Activated CD4-positive, alpha-beta T cell treated with anti-CD3 and anti-CD28 coated beads, Interleukin-2, amount 10 ng/mL, durations not matched to agents 7 days and 5 days (primary cell): ENCODE data around the gene TSTD1. TPM values are rescaled to one million over a fixed set of nuclear protein-coding genes. Genes with fewer than 3 reads are reported as not detected.

Experiments used
- CTCF ChIA-PET: fragments of 350-600 bp; sonication (Branson Sonifier 250); formaldehyde crosslinking; loops from one replicate; lab custom pipeline; 2021; ENCODE audit warnings: antibody characterized with exemption; lab: Charles Lee
- POLR2A ChIA-PET: fragments of 350-600 bp; sonication (Branson Sonifier 250); formaldehyde crosslinking; loops from one replicate; lab custom pipeline; 2021; ENCODE audit warnings: antibody characterized with exemption; lab: Charles Lee
- DNase-seq: peaks from one replicate; pipeline ENCODE4 v3.0.0-alpha.2; 2020
- H3K27ac Mint-ChIP-seq: one replicate; pipeline ENCODE4 v1.8.0; 2021; ENCODE audit warnings: mild to moderate bottlenecking, moderate library complexity, mixed read lengths
- H3K27me3 Mint-ChIP-seq: one replicate; pipeline ENCODE4 v1.8.0; 2021; ENCODE audit warnings: mixed read lengths
- H3K36me3 Mint-ChIP-seq: one replicate; pipeline ENCODE4 v1.8.0; 2021; ENCODE audit warnings: low read depth, mixed read lengths
- H3K4me1 Mint-ChIP-seq: one replicate; pipeline ENCODE4 v1.8.0; 2021; ENCODE audit warnings: mixed read lengths
- H3K4me3 Mint-ChIP-seq: one replicate; pipeline ENCODE4 v1.8.0; 2021; ENCODE audit warnings: mild to moderate bottlenecking, moderate library complexity, mixed read lengths
- H3K9me3 Mint-ChIP-seq: one replicate; pipeline ENCODE4 v1.8.0; 2021; ENCODE audit warnings: mixed read lengths
- total RNA-seq, 2 experiments: library from RNA; stranded (reverse); gene quantifications; one replicate each; pipeline ENCODE4 v1.2.3, GENCODE V29; 2021

TSTD1 gene
- total RNA-seq, 2 experiments from 2014 or later = 33.5 to 43.6 TPM

- Mint-ChIP-seq H3K4me3 (peak overlapping the region; percentile 79), H3K9me3 (no peaks in the 10 kb centered on the region), H3K4me1 (peaks cover 45% of the 10 kb centered on the region), H3K27me3 (no peaks in the 10 kb centered on the region), H3K36me3 (peaks cover 66% of the 10 kb centered on the region), H3K27ac (peak overlapping the region; percentile 97)
- POLR2A ChIA-PET = interaction anchor here (0.8 to 2.0 kb wide), 4 partner anchors 15 to 269 kb away, joined by 3 to 8 read pairs (median 4); partner anchors contain the start of gene F11R
- CTCF ChIA-PET = interaction anchor here (0.9 to 4.9 kb wide), 10 partner anchors 8 to 109 kb away, joined by 3 to 50 read pairs (median 4); partner anchors contain the start of genes ARHGAP30, F11R, KLHDC9 and TSTD1
- DNase-seq = no peak
These were observed 8.0 kb upstream of the TSTD1 start for GRCh38 chr1:161046605-161047228.

GRCh38 chr1:161045736-161046604 is 7.2 kb upstream of the TSTD1 start, which contains the start of gene USF1:
Gene USF1, minus strand, starts transcription at chr1:161045977. Its CDS starts 2,702 bp downstream, at chr1:161043275.
- H3K36me3 Mint-ChIP-seq = peaks cover 70% of the 10 kb centered on the region
- POLR2A ChIA-PET = interaction anchor here (1.0 to 2.0 kb wide), 6 partner anchors 15 to 269 kb away, joined by 3 to 8 read pairs (median 4); partner anchors contain the start of genes ARHGAP30, F11R, NIT1 and PFDN2
- CTCF ChIA-PET = interaction anchor here (0.6 to 4.9 kb wide), 19 partner anchors 8 to 191 kb away, joined by 3 to 50 read pairs (median 3); partner anchors contain the start of genes ARHGAP30, F11R, KLHDC9 and TSTD1
- no peaks in the 10 kb centered on the region for H3K9me3 Mint-ChIP-seq
- DNase-seq = peak; percentile 95
- peak within 1 kb of the TSS; percentile 79 for H3K4me3 Mint-ChIP-seq
- H3K27me3 Mint-ChIP-seq = no peaks in the 10 kb centered on the region
- peak within 1 kb of the TSS; percentile 97 for H3K27ac Mint-ChIP-seq
- peaks cover 49% of the 10 kb centered on the region for H3K4me1 Mint-ChIP-seq

- no peaks in the 10 kb centered on the region for H3K27me3 Mint-ChIP-seq
- H3K27ac Mint-ChIP-seq = peak overlapping the region; percentile 97
- H3K4me3 Mint-ChIP-seq = peak overlapping the region; percentile 79
- H3K4me1 Mint-ChIP-seq = peaks cover 51% of the 10 kb centered on the region
- DNase-seq = peak; percentile 78
- no peaks in the 10 kb centered on the region for H3K9me3 Mint-ChIP-seq
- POLR2A ChIA-PET = interaction anchor here (0.6 to 2.0 kb wide), 6 partner anchors 24 to 268 kb away, joined by 3 to 8 read pairs (median 3); partner anchors contain the start of genes ARHGAP30, F11R, NIT1 and PFDN2
- CTCF ChIA-PET = interaction anchor here (0.6 to 4.9 kb wide), 18 partner anchors 11 to 190 kb away, joined by 3 to 50 read pairs (median 3); partner anchors contain the start of genes ARHGAP30 and KLHDC9
- peaks cover 73% of the 10 kb centered on the region for H3K36me3 Mint-ChIP-seq
These were observed 6.4 kb upstream of the TSTD1 start for GRCh38 chr1:161044908-161045735.

GRCh38 chr1:161044535-161044907 is 5.8 kb upstream of the TSTD1 start:
- DNase-seq = no peak
- ChIA-PET POLR2A (interaction anchor here (0.6 to 2.0 kb wide), 2 partner anchors 24 to 25 kb away, joined by 3 to 8 read pairs; partner anchors contain the start of genes ARHGAP30 and F11R), CTCF (interaction anchor here (0.6 to 4.9 kb wide), 8 partner anchors 11 to 89 kb away, joined by 3 to 50 read pairs (median 4); partner anchors contain the start of genes ARHGAP30 and KLHDC9)
- Mint-ChIP-seq H3K4me1 (peaks cover 57% of the 10 kb centered on the region), H3K27ac (peak overlapping the region; percentile 97), H3K36me3 (peaks cover 73% of the 10 kb centered on the region), H3K27me3 (no peaks in the 10 kb centered on the region), H3K9me3 (no peaks in the 10 kb centered on the region), H3K4me3 (peak overlapping the region; percentile 79)

- DNase-seq = no peak
- peak overlapping the region; percentile 60 for H3K4me3 Mint-ChIP-seq
- peaks cover 49% of the 10 kb centered on the region for H3K36me3 Mint-ChIP-seq
These were observed 782 bp upstream of the TSTD1 start for GRCh38 chr1:161039546-161039945.

GRCh38 chr1:161039154-161039545 is 386 bp upstream of the TSTD1 start:
- H3K9me3 Mint-ChIP-seq = no peaks in the 10 kb centered on the region
- H3K4me1 Mint-ChIP-seq = peaks cover 47% of the 10 kb centered on the region
- H3K36me3 Mint-ChIP-seq = peaks cover 46% of the 10 kb centered on the region
- H3K4me3 Mint-ChIP-seq = peak overlapping the region; percentile 81
- peak overlapping the region; percentile 94 for H3K27ac Mint-ChIP-seq
- ChIA-PET POLR2A (interaction anchor here (0.6 kb wide), 1 partner anchor 8 kb away, joined by 6 read pairs; no protein-coding TSS in a partner anchor), CTCF (interaction anchor here (0.6 to 5.4 kb wide), 6 partner anchors 8 to 178 kb away, joined by 3 to 36 read pairs (median 6); partner anchors contain the start of genes F11R, KLHDC9 and USF1)
- DNase-seq = no peak
- H3K27me3 Mint-ChIP-seq = no peaks in the 10 kb centered on the region

More at GRCh38 chr1:161039546-161039945, 782 bp upstream of the TSTD1 start:
- POLR2A ChIA-PET = interaction anchor here (0.6 kb wide), 1 partner anchor 8 kb away, joined by 6 read pairs; no protein-coding TSS in a partner anchor
- Mint-ChIP-seq H3K27me3 (no peaks in the 10 kb centered on the region), H3K4me1 (peaks cover 51% of the 10 kb centered on the region), H3K27ac (peak overlapping the region; percentile 84), H3K9me3 (no peaks in the 10 kb centered on the region)
- CTCF ChIA-PET = interaction anchor here (0.6 to 5.4 kb wide), 5 partner anchors 18 to 205 kb away, joined by 3 to 36 read pairs (median 6); partner anchors contain the start of genes F11R and KLHDC9

GRCh38 chr1:161037661-161038522 is 872 bp downstream of the TSTD1 start:
- Mint-ChIP-seq H3K27ac (peak overlapping the region; percentile 60), H3K9me3 (no peaks in the 10 kb centered on the region), H3K4me1 (peaks cover 42% of the 10 kb centered on the region), H3K36me3 (peaks cover 41% of the 10 kb centered on the region), H3K27me3 (no peaks in the 10 kb centered on the region), H3K4me3 (peak overlapping the region; percentile 81)
- CTCF ChIA-PET = interaction anchor here (1.0 to 5.4 kb wide), 9 partner anchors 9 to 97 kb away, joined by 3 to 36 read pairs (median 4); partner anchors contain the start of genes F11R, KLHDC9 and USF1
- POLR2A ChIA-PET = interaction anchor here (0.8 kb wide), 1 partner anchor 16 kb away, joined by 3 read pairs; no protein-coding TSS in a partner anchor
- no peak for DNase-seq

- peaks cover 22% of the 10 kb centered on the region for H3K4me1 Mint-ChIP-seq
- no peak overlapping the region for H3K27ac Mint-ChIP-seq
- no peaks in the 10 kb centered on the region for H3K27me3 Mint-ChIP-seq
- H3K9me3 Mint-ChIP-seq = no peaks in the 10 kb centered on the region
- ChIA-PET POLR2A (no interaction called here), CTCF (interaction anchor here (0.6 to 4.2 kb wide), 3 partner anchors 12 to 927 kb away, joined by 3 to 19 read pairs (median 3); partner anchors contain the start of gene F11R)
- H3K4me3 Mint-ChIP-seq = no peak overlapping the region
- H3K36me3 Mint-ChIP-seq = peaks cover 3% of the 10 kb centered on the region
- no peak for DNase-seq
These were observed 5.0 kb downstream of the TSTD1 start for GRCh38 chr1:161033751-161034150.

- Mint-ChIP-seq H3K27me3 (no peaks in the 10 kb centered on the region), H3K9me3 (no peaks in the 10 kb centered on the region), H3K36me3 (peaks cover 2% of the 10 kb centered on the region), H3K4me1 (peaks cover 11% of the 10 kb centered on the region), H3K27ac (no peak overlapping the region), H3K4me3 (no peak overlapping the region)
- DNase-seq = no peak
- ChIA-PET CTCF (interaction anchor here (0.7 to 4.2 kb wide), 4 partner anchors 9 to 65 kb away, joined by 3 to 19 read pairs (median 4); partner anchors contain the start of gene F11R), POLR2A (no interaction called here)
These were observed 6.4 kb downstream of the TSTD1 start for GRCh38 chr1:161032409-161032808.

- peaks cover 7% of the 10 kb centered on the region for H3K4me1 Mint-ChIP-seq
- no peak overlapping the region for H3K27ac Mint-ChIP-seq
- no peaks in the 10 kb centered on the region for H3K9me3 Mint-ChIP-seq
- no peak for DNase-seq
- H3K4me3 Mint-ChIP-seq = no peak overlapping the region
- POLR2A ChIA-PET = interaction anchor here (1.5 kb wide), 1 partner anchor 14 kb away, joined by 4 read pairs; the partner anchor contains the start of gene USF1
- no peaks in the 10 kb centered on the region for H3K36me3 Mint-ChIP-seq
- CTCF ChIA-PET = interaction anchor here (0.7 to 4.2 kb wide), 3 partner anchors 10 to 65 kb away, joined by 3 to 19 read pairs (median 4); partner anchors contain the start of gene F11R
- H3K27me3 Mint-ChIP-seq = no peaks in the 10 kb centered on the region
These were observed 6.9 kb downstream of the TSTD1 start for GRCh38 chr1:161031874-161032273.
